ENCODE measurements around the gene SSNA1.

SSNA1 gene

DNA sequence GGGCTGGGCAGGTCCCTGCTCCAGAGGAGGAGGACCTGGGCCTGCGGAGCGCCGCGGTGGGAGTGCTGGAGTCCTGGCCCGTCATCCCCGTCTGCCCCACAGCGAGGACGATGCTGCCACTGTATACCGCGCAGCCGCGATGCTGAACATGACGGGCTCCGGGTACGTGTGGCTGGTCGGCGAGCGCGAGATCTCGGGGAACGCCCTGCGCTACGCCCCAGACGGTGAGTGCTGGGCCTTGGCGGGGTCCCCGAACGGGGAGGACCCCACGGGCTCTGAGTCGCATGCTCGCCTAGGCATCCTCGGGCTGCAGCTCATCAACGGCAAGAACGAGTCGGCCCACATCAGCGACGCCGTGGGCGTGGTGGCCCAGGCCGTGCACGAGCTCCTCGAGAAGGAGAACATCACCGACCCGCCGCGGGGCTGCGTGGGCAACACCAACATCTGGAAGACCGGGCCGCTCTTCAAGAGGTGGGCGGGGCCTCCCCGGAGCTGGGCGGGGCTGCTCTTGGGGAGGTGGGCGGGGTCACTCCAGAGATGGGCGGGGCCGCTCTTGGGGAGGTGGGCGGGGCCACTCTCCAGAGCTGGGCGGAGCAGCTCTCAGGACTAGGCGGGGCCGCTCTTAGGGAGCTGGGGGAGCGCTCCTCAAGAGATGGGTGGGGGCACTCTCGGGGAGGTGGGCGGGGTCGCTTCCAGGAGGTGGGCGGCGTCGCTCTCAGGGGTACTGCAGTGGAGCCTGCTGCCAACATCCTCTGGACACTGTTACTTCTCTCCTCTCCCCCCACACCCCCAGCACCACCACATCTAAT is 31.7 kb upstream of the SSNA1 start:
- peak; percentile 82 to 88 for DNase-seq

DNA sequence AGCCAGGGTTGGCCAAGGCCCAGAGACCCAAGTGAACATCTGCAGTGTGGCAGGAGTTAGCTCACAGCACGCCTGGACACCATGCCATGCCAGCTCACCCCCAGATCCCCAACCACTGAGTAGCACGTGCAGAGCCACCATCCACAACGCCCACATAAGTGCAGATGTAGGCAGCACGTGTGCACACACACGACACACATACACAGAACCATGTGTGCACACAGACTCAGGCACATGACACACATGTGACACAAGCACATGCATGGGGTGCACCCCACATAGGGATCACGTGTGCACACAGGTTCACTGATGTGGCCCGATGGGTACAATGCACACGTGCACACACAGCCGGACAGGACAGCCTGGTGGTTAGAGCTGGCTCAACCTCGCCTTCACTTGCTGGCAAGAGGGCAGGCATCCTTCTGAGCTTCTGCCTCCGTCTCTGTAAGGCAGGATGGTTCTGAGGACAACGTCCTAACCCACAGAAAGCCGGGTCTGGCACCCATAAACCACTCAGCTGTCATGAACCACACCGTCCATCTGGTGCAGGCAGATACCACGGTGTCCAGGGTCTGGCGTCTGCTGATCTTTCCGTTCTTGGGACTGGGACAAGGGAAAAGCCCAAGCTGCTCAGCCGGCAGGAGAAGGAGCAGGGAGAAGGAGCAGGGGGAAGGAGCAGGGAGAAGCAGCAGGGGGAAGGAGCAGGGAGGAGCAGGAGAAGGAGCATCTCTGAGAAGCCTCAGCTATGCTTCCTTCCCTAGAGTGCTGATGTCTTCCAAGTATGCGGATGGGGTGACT is 30.7 kb upstream of the SSNA1 start:
- DNase-seq = no peak

DNA sequence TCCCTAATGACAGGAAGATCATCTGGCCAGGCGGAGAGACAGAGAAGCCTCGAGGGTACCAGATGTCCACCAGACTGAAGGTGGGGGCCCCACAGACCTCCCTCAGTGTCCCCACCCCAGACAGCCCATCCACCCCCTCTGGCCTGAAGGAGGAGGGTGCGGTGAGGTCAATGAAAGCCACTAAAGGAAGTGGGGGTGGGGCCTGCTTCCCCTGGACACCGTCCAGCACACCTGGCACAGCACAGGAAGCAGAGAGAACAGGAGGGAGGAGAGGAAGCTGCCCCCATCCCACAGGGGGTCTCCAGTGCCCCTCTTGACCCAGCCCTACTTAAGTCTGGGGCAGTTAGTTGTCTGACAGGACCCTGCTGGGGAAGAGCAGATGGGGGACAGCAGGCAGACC is 29.9 kb upstream of the SSNA1 start:
- no peak for DNase-seq

DNA sequence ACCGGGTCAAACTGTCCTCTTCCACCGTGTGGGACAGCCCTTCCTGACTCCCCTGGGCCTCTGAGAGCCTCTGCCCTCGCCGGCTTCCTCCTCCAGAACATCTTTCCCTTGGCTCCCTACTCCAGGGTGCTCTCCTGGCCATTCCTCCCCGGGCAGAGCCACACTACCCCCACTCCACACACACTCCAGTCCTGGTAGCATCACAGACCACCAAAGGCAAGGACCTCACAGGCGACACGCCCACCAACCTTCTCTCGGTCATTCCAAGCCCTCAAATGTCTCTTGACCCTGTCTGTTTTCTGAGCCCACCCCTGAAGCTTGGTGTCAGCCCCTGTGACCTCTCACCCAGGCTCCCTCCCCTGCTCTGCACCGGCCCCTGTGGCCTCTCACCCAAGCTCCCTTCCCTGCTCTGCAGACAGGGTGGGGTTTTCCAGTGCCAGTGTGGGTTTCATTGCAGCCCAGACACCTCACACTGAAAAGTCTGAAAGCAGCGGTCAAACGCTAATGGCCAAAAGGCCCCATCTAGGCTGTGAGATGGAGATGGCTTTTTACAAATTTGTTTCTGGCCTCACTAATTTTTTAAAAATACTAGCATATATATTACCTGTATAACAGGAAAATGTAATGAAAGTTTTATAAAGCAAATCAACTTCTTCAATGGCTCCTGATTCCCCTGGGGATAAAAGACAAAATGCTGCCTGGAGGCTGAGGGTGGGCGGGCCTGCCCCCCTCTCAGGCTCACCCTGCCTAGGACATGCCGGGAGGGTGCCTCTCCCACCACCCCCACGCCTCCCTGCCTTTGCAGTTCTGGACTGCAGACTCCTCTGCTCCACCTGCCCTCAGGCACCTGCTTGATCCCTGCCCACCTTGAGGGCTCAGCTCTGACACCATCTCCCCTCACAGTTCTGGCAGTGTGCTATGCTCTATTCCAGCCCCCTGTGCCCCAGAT is 29.1 kb upstream of the SSNA1 start:
- no peak for DNase-seq

DNA sequence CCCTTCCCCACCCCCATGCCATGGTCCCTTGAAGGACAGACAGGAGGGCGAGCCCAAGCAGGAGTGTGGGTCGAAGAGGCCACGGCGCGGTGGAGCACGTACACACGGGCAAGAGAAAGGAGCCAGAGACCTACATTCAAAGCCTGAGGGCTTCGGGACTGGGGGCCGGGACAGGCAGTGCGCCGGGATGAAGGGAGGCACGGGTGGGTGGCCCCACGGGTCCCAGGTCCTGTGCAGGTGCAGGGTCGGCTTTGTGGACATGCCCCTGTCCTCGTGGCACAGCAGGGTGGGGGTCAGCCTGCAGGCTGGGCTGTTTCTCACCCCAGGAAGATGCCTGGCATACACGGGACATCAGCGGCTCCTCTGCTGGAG is 28.4 kb upstream of the SSNA1 start:
- no peak for DNase-seq

DNA sequence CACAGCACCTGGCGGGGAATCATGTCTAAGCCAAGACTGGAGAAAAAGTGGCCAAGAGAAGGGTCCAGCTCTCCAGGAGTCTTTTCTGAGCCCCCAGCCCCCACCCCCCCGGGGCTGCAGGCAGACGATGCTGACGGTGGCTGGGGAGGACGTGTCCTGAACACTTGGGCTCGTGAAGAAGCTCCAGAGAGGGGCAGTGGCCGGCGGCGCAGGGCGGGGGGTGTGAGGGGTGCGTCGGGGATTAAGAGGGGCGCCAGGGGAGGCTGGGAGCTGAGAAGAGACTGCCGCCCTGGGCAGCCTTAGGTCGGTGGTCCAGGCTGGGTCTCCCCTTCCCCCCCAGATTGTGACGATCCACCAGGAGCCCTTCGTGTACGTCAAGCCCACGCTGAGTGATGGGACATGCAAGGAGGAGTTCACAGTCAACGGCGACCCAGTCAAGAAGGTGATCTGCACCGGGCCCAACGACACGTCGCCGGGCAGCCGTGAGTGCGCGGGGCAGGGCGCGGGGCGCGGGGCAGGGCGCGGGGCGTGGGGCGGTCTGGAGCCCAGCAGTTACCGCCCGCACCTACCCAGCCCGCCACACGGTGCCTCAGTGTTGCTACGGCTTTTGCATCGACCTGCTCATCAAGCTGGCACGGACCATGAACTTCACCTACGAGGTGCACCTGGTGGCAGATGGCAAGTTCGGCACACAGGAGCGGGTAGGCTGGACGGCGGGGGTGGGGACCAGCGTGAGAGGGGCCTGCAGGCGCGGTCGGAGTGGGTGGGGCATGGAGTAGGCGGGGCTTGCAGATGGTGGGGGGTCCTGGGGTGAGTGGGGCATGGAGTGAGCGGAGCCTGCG is 27.5 kb upstream of the SSNA1 start:
- DNase-seq = no peak

DNA sequence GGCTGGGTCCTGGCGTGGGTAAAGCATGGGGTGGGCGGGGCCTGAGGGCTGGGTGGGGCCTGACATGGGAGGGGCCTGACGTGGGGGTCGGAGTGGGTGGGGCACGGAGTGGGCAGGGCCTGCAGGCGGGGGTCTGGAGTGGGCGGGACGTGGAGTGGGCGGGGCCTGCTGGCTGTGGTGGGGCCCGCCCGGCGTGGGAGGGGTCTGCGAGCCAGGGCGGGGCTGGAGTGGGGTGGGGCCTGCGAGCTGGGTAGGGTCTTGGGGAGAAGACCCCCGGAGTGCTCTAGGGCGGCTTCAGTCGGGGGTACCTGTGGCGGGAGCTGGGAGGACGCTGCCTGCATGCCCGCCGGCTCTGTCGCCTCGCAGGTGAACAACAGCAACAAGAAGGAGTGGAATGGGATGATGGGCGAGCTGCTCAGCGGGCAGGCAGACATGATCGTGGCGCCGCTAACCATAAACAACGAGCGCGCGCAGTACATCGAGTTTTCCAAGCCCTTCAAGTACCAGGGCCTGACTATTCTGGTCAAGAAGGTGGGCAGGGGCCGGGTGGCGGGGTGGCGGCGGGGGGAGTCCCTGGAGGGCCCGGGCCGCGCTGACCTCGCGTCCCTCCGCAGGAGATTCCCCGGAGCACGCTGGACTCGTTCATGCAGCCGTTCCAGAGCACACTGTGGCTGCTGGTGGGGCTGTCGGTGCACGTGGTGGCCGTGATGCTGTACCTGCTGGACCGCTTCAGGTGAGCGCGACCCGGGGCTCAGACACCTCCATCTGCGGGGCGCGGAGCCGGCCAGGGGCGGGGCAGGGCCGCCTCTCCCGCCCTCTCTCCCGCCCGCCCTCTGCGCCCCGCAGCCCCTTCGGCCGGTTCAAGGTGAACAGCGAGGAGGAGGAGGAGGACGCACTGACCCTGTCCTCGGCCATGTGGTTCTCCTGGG is 26.7 kb upstream of the SSNA1 start:
- DNase-seq = no peak

DNA sequence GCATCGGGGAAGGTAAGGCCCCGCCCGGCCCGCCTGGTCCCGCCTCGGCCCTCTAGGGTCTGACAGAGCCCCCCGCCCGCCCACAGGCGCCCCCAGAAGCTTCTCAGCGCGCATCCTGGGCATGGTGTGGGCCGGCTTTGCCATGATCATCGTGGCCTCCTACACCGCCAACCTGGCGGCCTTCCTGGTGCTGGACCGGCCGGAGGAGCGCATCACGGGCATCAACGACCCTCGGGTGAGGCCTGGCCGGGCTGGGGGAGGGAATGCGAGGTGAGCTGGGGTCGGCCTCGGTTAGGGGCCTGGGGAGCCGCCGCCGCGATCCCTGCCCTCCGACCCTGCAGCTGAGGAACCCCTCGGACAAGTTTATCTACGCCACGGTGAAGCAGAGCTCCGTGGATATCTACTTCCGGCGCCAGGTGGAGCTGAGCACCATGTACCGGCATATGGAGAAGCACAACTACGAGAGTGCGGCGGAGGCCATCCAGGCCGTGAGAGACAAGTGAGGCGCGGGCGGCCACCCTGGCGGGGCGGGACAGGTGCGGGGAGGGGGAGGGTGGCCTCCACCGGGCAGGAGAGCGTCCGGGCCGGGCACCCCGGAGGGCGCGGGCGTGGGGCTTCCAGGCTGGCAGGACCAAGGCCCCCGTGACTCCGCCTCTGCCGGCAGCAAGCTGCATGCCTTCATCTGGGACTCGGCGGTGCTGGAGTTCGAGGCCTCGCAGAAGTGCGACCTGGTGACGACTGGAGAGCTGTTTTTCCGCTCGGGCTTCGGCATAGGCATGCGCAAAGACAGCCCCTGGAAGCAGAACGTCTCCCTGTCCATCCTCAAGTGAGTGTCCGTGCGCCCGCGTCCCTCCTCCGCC is 25.7 kb upstream of the SSNA1 start:
- no peak for DNase-seq

DNA sequence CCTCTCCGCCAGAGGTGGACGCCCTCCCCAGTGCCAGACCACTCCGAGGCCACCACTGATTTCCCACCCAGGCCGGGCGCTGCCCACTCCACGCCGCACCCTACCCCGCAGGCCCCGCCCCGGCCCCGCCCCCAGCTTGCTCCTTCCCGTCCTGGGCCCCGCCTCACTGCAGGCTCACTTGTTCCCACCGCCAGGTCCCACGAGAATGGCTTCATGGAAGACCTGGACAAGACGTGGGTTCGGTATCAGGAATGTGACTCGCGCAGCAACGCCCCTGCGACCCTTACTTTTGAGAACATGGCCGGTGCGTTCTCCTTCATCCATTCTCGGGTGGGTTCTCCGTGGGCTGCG is 25.1 kb upstream of the SSNA1 start:
- no peak for DNase-seq

DNA sequence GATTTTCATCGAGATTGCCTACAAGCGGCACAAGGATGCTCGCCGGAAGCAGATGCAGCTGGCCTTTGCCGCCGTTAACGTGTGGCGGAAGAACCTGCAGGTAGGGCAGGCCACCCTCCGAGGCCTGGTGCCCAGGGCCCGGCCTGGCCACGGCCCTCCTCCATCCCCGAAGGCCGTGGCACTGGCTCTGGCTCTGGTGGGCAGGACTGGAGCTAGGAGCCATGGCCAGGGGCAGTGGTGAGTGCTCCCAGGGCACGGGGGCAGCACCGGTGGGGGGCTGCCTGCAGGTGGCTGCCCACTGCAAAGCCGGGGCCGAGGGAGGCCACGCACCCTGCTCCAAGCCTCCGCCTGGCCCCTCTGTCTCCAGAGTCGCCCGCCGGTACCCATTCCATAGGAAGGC is 24.7 kb upstream of the SSNA1 start:
- no peak for DNase-seq

DNA sequence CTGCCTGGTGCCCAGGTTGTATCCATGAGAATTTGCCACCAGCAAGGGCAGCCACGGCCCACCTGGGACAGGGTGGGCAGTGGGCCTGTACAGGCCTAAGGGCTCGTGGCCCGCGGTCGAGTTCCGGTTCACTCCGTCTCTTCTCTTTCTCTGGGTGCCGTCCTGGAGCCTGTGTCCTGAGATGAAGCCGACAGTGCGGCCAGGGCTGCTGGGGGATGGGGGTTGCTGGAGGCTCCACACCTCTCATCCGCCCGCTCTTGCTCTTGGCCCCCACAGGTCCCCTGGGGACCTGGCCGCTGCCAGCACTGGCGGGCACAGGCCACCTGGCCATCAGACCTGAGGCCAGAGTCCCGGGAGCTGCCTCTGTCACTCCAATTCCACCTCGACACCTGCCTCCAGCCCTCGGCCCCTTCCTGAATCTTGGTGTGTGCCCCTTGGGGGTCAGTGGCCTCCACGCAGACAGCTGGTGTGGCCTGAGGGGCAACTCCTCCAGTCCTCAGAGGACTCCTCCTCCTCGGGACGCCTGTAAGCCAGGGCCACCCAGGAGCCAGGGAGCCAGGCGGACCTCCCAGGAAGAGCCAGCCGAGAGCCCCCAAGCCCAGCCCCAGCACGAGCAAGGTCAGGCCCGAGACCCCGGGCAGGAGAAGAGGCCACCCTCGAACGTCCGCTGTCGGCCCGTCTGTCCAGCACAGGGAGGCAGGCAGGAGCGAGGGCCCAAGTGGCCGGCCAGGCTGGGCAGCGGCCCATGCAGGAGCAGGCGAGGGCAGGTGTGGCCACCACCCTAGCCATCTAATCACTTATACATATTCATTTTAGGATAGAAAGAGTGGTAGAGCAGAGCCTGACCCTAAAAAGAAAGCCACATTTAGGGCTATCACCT is 23.9 kb upstream of the SSNA1 start:
- no peak for DNase-seq

DNA sequence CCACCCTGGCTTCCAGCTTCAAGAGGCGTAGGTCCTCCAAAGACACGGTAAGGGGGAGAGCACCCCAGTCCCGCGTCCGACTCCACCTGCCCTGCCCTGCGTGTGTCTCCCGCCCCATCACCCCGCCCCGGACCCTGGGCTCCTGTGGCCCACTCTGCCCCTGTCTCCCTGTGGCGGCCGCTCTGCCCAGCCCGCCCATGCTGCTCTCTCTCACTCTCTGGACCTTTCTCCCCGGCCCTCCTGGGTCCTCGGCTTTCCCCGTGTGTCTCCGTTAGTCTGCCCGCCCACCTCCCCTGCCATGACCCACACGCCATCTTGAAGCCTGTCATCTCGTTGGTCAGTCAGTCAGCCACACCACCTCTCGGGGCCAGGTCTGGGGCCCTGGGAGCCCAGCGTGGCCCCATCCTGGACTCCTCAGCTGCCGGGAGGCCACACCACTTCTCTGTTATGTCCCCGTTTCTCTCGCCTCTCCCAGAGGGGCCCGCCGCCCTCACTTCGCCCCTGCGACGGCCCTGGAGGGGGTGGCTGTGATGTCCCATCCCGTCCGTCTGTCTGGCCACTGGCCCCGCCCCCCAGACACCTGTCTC is 23.1 kb upstream of the SSNA1 start:
- DNase-seq = no peak

DNA sequence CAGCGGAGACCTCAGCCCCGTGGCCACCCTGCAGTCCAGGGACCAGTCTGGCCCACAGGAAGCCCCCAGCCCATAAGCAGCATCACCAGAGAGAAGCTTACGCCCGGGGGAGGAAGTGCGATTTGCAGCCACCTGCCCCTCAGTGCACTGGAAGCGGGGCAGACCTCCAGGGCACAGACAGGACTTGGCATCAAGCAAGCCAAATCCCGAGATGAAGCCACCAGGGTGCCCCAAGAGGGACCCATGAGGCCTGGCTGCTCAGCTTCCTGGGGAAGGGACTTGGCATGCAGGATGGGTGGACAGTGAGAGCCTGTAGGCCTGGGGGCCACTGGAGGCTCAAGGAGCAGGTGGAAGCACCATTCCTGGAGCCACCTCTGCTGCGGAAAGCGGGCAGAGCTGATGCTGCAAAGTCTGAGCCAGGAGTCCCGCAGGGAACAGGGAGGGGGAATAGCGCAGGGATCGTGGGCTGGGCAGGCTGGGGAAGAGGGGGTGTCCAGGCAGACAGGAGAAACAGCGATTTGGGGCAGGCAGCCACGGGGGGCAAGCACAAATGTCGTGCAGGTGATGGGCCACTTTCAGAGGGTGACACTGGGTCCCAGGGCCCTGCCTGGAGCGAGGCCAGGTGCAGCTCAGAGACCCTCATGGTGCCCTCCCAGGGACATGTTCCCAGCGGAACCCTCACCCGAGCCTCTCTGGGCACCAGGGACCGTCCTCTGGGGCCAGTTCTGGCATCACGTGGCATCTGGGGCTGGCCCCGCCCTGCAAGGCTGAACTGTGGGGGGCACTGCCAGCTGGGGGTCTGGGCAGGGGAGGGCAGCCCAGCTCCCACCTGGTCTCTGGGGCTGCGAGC is 21.9 kb upstream of the SSNA1 start:
- no peak for DNase-seq

DNA sequence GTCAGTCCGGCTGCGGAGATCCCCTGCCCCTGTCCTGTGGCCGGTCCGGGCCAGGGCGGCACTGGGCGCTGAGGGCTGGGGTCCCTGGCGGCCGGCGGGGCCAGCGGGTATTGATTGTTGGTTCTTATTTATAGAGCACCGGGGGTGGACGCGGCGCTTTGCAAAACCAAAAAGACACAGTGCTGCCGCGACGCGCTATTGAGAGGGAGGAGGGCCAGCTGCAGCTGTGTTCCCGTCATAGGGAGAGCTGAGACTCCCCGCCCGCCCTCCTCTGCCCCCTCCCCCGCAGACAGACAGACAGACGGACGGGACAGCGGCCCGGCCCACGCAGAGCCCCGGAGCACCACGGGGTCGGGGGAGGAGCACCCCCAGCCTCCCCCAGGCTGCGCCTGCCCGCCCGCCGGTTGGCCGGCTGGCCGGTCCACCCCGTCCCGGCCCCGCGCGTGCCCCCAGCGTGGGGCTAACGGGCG is 21.2 kb upstream of the SSNA1 start:
- DNase-seq = no peak

DNA sequence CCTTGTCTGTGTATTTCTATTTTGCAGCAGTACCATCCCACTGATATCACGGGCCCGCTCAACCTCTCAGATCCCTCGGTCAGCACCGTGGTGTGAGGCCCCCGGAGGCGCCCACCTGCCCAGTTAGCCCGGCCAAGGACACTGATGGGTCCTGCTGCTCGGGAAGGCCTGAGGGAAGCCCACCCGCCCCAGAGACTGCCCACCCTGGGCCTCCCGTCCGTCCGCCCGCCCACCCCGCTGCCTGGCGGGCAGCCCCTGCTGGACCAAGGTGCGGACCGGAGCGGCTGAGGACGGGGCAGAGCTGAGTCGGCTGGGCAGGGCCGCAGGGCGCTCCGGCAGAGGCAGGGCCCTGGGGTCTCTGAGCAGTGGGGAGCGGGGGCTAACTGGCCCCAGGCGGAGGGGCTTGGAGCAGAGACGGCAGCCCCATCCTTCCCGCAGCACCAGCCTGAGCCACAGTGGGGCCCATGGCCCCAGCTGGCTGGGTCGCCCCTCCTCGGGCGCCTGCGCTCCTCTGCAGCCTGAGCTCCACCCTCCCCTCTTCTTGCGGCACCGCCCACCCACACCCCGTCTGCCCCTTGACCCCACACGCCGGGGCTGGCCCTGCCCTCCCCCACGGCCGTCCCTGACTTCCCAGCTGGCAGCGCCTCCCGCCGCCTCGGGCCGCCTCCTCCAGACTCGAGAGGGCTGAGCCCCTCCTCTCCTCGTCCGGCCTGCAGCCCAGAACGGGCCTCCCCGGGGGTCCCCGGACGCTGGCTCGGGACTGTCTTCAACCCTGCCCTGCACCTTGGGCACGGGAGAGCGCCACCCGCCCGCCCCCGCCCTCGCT is 20.5 kb upstream of the SSNA1 start:
- peak in 1 of 2 donors; percentile 5 for DNase-seq

DNA sequence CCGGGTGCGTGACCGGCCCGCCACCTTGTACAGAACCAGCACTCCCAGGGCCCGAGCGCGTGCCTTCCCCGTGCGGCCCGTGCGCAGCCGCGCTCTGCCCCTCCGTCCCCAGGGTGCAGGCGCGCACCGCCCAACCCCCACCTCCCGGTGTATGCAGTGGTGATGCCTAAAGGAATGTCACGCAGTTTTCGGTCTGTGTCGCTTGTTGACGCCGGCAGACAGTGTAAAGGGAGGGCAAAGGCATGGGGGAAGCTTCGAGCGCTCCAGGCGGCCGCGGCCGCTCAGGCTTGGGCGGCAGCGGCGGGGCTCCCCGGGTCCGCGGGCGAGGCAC is 19.9 kb upstream of the SSNA1 start:
- no peak for DNase-seq

Measured in inflammatory macrophage treated with lipopolysaccharide for 1 hour (primary cell).